Hepatocyte (in vitro differentiated cells): Measurements from ENCODE around the gene METTL23. TPM values are rescaled to one million over a fixed set of nuclear protein-coding genes. Genes with fewer than 3 reads are reported as not detected.
A peak's percentile ranks its signal among the peaks of the same experiment; 100 is the strongest.
"Not testable (repeated sequence)": the region's sequence is repeated elsewhere in the genome, so short reads cannot be mapped to it uniquely, and the experiment has no call there.

ENCODE experiments used
- DNase-seq: peaks from one replicate; pipeline ENCODE4 v3.0.0-alpha.2; 2016; ENCODE audit warnings: low spot score
- H2AFZ ChIP-seq: fragments of 200-600 bp; sonication (generic); 2 replicates; pipeline ENCODE4 v1.6.0; 2016; ENCODE audit warnings: antibody characterized with exemption, mild to moderate bottlenecking
- H3K27ac ChIP-seq: fragments of 200-600 bp; sonication (generic); 2 replicates; pipeline ENCODE4 v1.5.1; 2016; ENCODE audit warnings: mild to moderate bottlenecking
- H3K27me3 ChIP-seq: fragments of 200-600 bp; sonication (generic); 2 replicates; pipeline ENCODE4 v1.6.1; 2016
- H3K36me3 ChIP-seq: fragments of 200-600 bp; sonication (generic); replicated peaks from 2 replicates; pipeline ENCODE4 v1.5.1; 2016; ENCODE audit warnings: low read depth; ENCODE audit not compliant: insufficient read depth
- H3K4me1 ChIP-seq: fragments of 200-600 bp; sonication (generic); 2 replicates; pipeline ENCODE4 v1.5.1; 2016; ENCODE audit warnings: mild to moderate bottlenecking, moderate library complexity; ENCODE audit not compliant: insufficient read depth
- H3K4me2 ChIP-seq: fragments of 200-600 bp; sonication (generic); 2 replicates; pipeline ENCODE4 v1.6.0; 2016
- H3K4me3 ChIP-seq: fragments of 200-600 bp; sonication (generic); 2 replicates; pipeline ENCODE4 v1.5.1; 2016; ENCODE audit warnings: mild to moderate bottlenecking
- H3K79me2 ChIP-seq: fragments of 200-600 bp; sonication (generic); 2 replicates; pipeline ENCODE4 v1.6.0; 2017; ENCODE audit warnings: mild to moderate bottlenecking
- H3K9me2 ChIP-seq: fragments of 200-600 bp; sonication (generic); replicated peaks from 2 replicates; pipeline ENCODE4 v1.6.0; 2017; ENCODE audit warnings: mild to moderate bottlenecking; ENCODE audit not compliant: insufficient read depth
- H3K9me3 ChIP-seq: fragments of 200-600 bp; sonication (generic); 2 replicates; pipeline ENCODE4 v1.5.1; 2016; ENCODE audit warnings: low read depth, mild to moderate bottlenecking
- H4K20me1 ChIP-seq: fragments of 200-600 bp; sonication (generic); 2 replicates; pipeline ENCODE4 v1.6.0; 2016; ENCODE audit warnings: mild to moderate bottlenecking; ENCODE audit not compliant: insufficient read depth, poor library complexity, severe bottlenecking
- CTCF ChIP-seq: fragments of 200-600 bp; sonication (generic); IDR thresholded peaks from 2 replicates; pipeline ENCODE4 v1.5.1; 2016; ENCODE audit warnings: antibody characterized with exemption, mild to moderate bottlenecking; ENCODE audit not compliant: poor library complexity
- EZH2 ChIP-seq: fragments of 200-600 bp; sonication (generic); IDR thresholded peaks from 2 replicates; pipeline ENCODE4 v1.6.1; 2016; ENCODE audit warnings: antibody characterized with exemption, mild to moderate bottlenecking, borderline replicate concordance
- EZH2phosphoT487 ChIP-seq: fragments of 200-600 bp; sonication (generic); IDR thresholded peaks from one replicate; pipeline ENCODE4 v1.6.1; 2018; ENCODE audit warnings: antibody characterized with exemption, mild to moderate bottlenecking, low read depth, moderate library complexity; ENCODE audit not compliant: unreplicated experiment, severe bottlenecking
- WGBS: methylation state at CpG from one replicate; pipeline ENCODE4 v1.1.6; 2016; ENCODE audit warnings: low lambda C conversion rate; ENCODE audit errors: missing lambda C conversion rate; 5-methylcytosine and 5-hydroxymethylcytosine counted together
- polyA plus RNA-seq: library from polyadenylated mRNA; unstranded; fragments of >200 nt; fragmentation: Nextera tagmentation; extraction: Ambion mirVana; gene quantifications from 2 replicates; pipeline ENCODE4 v1.2.1, GENCODE V29; 2016
- total RNA-seq: library from RNA; depleted of rRNA; stranded (reverse); fragments of >200 nt; gene quantifications from 2 replicates; pipeline ENCODE4 v1.2.3, GENCODE V29; 2014

Gene METTL23
- total and polyA plus RNA-seq, 2 experiments from 2014 or later: 36.6 to 56.5 TPM

- TF ChIP-seq EZH2phosphoT487: no peak
- H3K4me1 ChIP-seq: peaks cover 24% of the 10 kb centered on the region
- H3K27ac ChIP-seq: peak overlapping the region; percentile 100
- peaks cover 9% of the 10 kb centered on the region for H4K20me1 ChIP-seq
- H3K9me3 ChIP-seq: no peaks in the 10 kb centered on the region
- 84% methylated on average over 18 of the region's 18 CpGs for WGBS
- H2AFZ ChIP-seq: no peak overlapping the region
- peaks cover 83% of the 10 kb centered on the region for H3K79me2 ChIP-seq
- H3K36me3 ChIP-seq: peaks cover 4% of the 10 kb centered on the region
- no peaks in the 10 kb centered on the region for H3K9me2 ChIP-seq
- peak overlapping the region; percentile 82 for H3K4me3 ChIP-seq
- H3K4me2 ChIP-seq: peak overlapping the region; percentile 82
- no peak for DNase-seq
- H3K27me3 ChIP-seq: no peaks in the 10 kb centered on the region
Observed at GRCh38 chr17:76727745-76728456, 1.3 kb downstream of the METTL23 start.

- not testable (repeated sequence) for H3K9me2 ChIP-seq, H3K9me3 ChIP-seq, H3K27me3 ChIP-seq, H3K27ac ChIP-seq, H3K36me3 ChIP-seq, H2AFZ ChIP-seq, DNase-seq, H3K4me2 ChIP-seq, H3K4me3 ChIP-seq
- Histone ChIP-seq H3K4me1 (peaks cover 21% of the 10 kb centered on the region), H3K79me2 (peaks cover 92% of the 10 kb centered on the region), H4K20me1 (peaks cover 29% of the 10 kb centered on the region)
- 91% methylated on average over 10 of the region's 13 CpGs for WGBS
Observed at GRCh38 chr17:76731800-76732733, 5.4 kb downstream of the METTL23 start.

- Histone ChIP-seq H3K4me1 (peaks cover 14% of the 10 kb centered on the region), H3K4me3 (no peak overlapping the region), H3K27ac (no peak overlapping the region), H3K36me3 (no peaks in the 10 kb centered on the region), H3K9me3 (no peaks in the 10 kb centered on the region), H3K4me2 (peak overlapping the region; percentile 92), H2AFZ (no peak overlapping the region), H4K20me1 (peaks cover 29% of the 10 kb centered on the region), H3K79me2 (peaks cover 82% of the 10 kb centered on the region), H3K9me2 (no peaks in the 10 kb centered on the region), H3K27me3 (no peaks in the 10 kb centered on the region)
- 75% methylated on average over 3 of the region's 3 CpGs for WGBS
- no peak for DNase-seq
- TF ChIP-seq EZH2 (no peak), EZH2phosphoT487 (no peak), CTCF (no peak)
Observed at GRCh38 chr17:76732734-76733617, 6.3 kb downstream of the METTL23 start.

GRCh38 chr17:76733618-76733957 is 6.9 kb downstream of the METTL23 start:
- Histone ChIP-seq H4K20me1 (peaks cover 29% of the 10 kb centered on the region), H3K36me3 (no peaks in the 10 kb centered on the region), H3K79me2 (peaks cover 80% of the 10 kb centered on the region), H3K4me1 (peaks cover 13% of the 10 kb centered on the region), H3K9me3 (no peaks in the 10 kb centered on the region), H3K27ac (no peak overlapping the region), H3K4me2 (peak overlapping the region; percentile 92), H3K27me3 (no peaks in the 10 kb centered on the region), H3K4me3 (no peak overlapping the region), H2AFZ (no peak overlapping the region), H3K9me2 (no peaks in the 10 kb centered on the region)
- 89% methylated on average over 1 of the region's 1 CpG for WGBS
- no peak for DNase-seq
- no peak for TF ChIP-seq CTCF
- TF ChIP-seq EZH2: no peak
- TF ChIP-seq EZH2phosphoT487: no peak
